HL-60 (cell line): ENCODE measurements around the gene UBAC2.

Experiments used
- CTCF ChIP-seq: IDR thresholded peaks from one replicate; pipeline ENCODE4 v1.5.1; 2011; ENCODE audit warnings: low read length, control low read depth, inconsistent platforms; ENCODE audit not compliant: insufficient read depth
- POLR2AphosphoS5 ChIP-seq: IDR thresholded peaks from 2 replicates; pipeline ENCODE4 v1.6.1; 2012; ENCODE audit warnings: low read depth

- TF ChIP-seq CTCF: no peak
- TF ChIP-seq POLR2AphosphoS5: no peak
Observed at GRCh38 chr13:99173606-99174005, 27.0 kb upstream of the UBAC2 start.
